Activated CD8-positive, alpha-beta memory T cell treated with anti-CD3 and anti-CD28 coated beads for 1 hour (primary cell): Measurements from ENCODE around the gene ZNF519.
"Not testable (repeated sequence)": the region's sequence is repeated elsewhere in the genome, so short reads cannot be mapped to it uniquely, and the experiment has no call there.

Experiments
- DNase-seq, 2 donors: peaks; one replicate each; pipeline ENCODE4 v3.0.0-alpha.2; 2020; ENCODE audit warnings: low read depth in 1 of 2; ENCODE audit errors: extremely low read depth in 1 of 2

ZNF519 gene

GRCh38 chr18:14147935-14148865 is 16.0 kb upstream of the ZNF519 start:
- not testable (repeated sequence) for DNase-seq

GRCh38 chr18:14146771-14147170 is 14.5 kb upstream of the ZNF519 start:
- DNase-seq: not testable (repeated sequence)

GRCh38 chr18:14145581-14146338 is 13.5 kb upstream of the ZNF519 start:
- not testable (repeated sequence) for DNase-seq

GRCh38 chr18:14145021-14145420 is 12.8 kb upstream of the ZNF519 start:
- DNase-seq: not testable (repeated sequence)

GRCh38 chr18:14144628-14144895 is 12.3 kb upstream of the ZNF519 start:
- DNase-seq: no peak

- not testable (repeated sequence) for DNase-seq
Measured at GRCh38 chr18:14143871-14144627, 11.8 kb upstream of the ZNF519 start.

- not testable (repeated sequence) for DNase-seq
Measured at GRCh38 chr18:14143396-14143795, 11.2 kb upstream of the ZNF519 start.

GRCh38 chr18:14142177-14142576 is 9.9 kb upstream of the ZNF519 start:
- DNase-seq: not testable (repeated sequence)

GRCh38 chr18:14139583-14139982 is 7.3 kb upstream of the ZNF519 start:
- not testable (repeated sequence) for DNase-seq

- not testable (repeated sequence) for DNase-seq
Measured at GRCh38 chr18:14137971-14138370, 5.7 kb upstream of the ZNF519 start.

- DNase-seq: not testable (repeated sequence)
Measured at GRCh38 chr18:14131696-14132270, 452 bp downstream of the ZNF519 start.

GRCh38 chr18:14130804-14131203 is 1.4 kb downstream of the ZNF519 start:
- DNase-seq: not testable (repeated sequence)

GRCh38 chr18:14124689-14125088 is 7.5 kb downstream of the ZNF519 start:
- DNase-seq: no peak

GRCh38 chr18:14122097-14122496 is 10.1 kb downstream of the ZNF519 start:
- DNase-seq: no peak

- DNase-seq: no peak
Measured at GRCh38 chr18:14120926-14121325, 11.3 kb downstream of the ZNF519 start.

- no peak for DNase-seq
Measured at GRCh38 chr18:14117606-14118005, 14.6 kb downstream of the ZNF519 start.

GRCh38 chr18:14106906-14107305 is 25.3 kb downstream of the ZNF519 start:
- no peak for DNase-seq

GRCh38 chr18:14104906-14105748 is 27.1 kb downstream of the ZNF519 start:
- DNase-seq: no peak

- no peak for DNase-seq
Measured at GRCh38 chr18:14104201-14104600, 28.0 kb downstream of the ZNF519 start.
